H9 (cell line): ENCODE results near the gene PMEPA1. TPM values are rescaled to one million over a fixed set of nuclear protein-coding genes. Genes with fewer than 3 reads are reported as not detected.

Experiments
- DNase-seq: peaks from one replicate; pipeline ENCODE4 v3.0.0-alpha.2; 2017
- H2AFZ ChIP-seq: one replicate; pipeline ENCODE4 v1.6.1; 2013; ENCODE audit warnings: mild to moderate bottlenecking, low read length, control low read depth, moderate library complexity
- H2AK5ac ChIP-seq: 2 replicates; pipeline ENCODE4 v1.6.1; 2013; ENCODE audit warnings: low read length, control low read depth, mixed read lengths; ENCODE audit not compliant: insufficient read length
- H2BK120ac ChIP-seq: one replicate; pipeline ENCODE4 v1.6.1; 2013; ENCODE audit warnings: low read depth, mild to moderate bottlenecking, low read length, control low read depth, inconsistent platforms; ENCODE audit not compliant: poor library complexity, severe bottlenecking
- H2BK12ac ChIP-seq: 2 replicates; pipeline ENCODE4 v1.6.1; 2013; ENCODE audit warnings: low read length, control low read depth, mixed read lengths, low read depth; ENCODE audit not compliant: insufficient read length
- H2BK15ac ChIP-seq: 2 replicates; pipeline ENCODE4 v1.6.1; 2013; ENCODE audit warnings: low read depth, low read length, control low read depth
- H2BK20ac ChIP-seq: one replicate; pipeline ENCODE4 v1.6.1; 2013; ENCODE audit warnings: low read depth, mild to moderate bottlenecking, low read length, control low read depth, inconsistent platforms; ENCODE audit not compliant: poor library complexity, severe bottlenecking
- H2BK5ac ChIP-seq: 2 replicates; pipeline ENCODE4 v1.6.1; 2013; ENCODE audit warnings: low read length, control low read depth, mixed read lengths; ENCODE audit not compliant: insufficient read length
- H3K14ac ChIP-seq: 2 replicates; pipeline ENCODE4 v1.6.1; 2013; ENCODE audit warnings: low read length, control low read depth; ENCODE audit not compliant: insufficient read depth
- H3K18ac ChIP-seq: 2 replicates; pipeline ENCODE4 v1.6.1; 2013; ENCODE audit warnings: low read depth, mild to moderate bottlenecking, mixed read lengths, low read length, control low read depth; ENCODE audit not compliant: insufficient read length
- H3K23ac ChIP-seq: 2 replicates; pipeline ENCODE4 v1.6.1; 2013; ENCODE audit warnings: low read length, control low read depth, mixed read lengths, low read depth; ENCODE audit not compliant: insufficient read length
- H3K23me2 ChIP-seq: 2 replicates; pipeline ENCODE4 v1.6.1; 2013; ENCODE audit warnings: low read depth, mild to moderate bottlenecking, mixed read lengths, low read length, control low read depth; ENCODE audit not compliant: insufficient read length, poor library complexity, severe bottlenecking
- H3K27ac ChIP-seq: 2 replicates; pipeline ENCODE4 v1.5.1; 2013; ENCODE audit warnings: low read length, control low read depth, mixed read lengths, low read depth; ENCODE audit not compliant: insufficient read length
- H3K27me3 ChIP-seq: 2 replicates; pipeline ENCODE4 v1.6.1; 2013; ENCODE audit warnings: low read length, control low read depth, inconsistent platforms; ENCODE audit not compliant: insufficient read depth
- H3K4ac ChIP-seq: 2 replicates; pipeline ENCODE4 v1.6.1; 2013; ENCODE audit warnings: low read depth, mild to moderate bottlenecking, control low read depth, inconsistent platforms, low read length, moderate library complexity
- H3K4me1 ChIP-seq: 2 replicates; pipeline ENCODE4 v1.6.1; 2013; ENCODE audit warnings: low read length, control low read depth, inconsistent platforms; ENCODE audit not compliant: insufficient read depth
- H3K4me2 ChIP-seq: 2 replicates; pipeline ENCODE4 v1.6.1; 2013; ENCODE audit warnings: low read length, control low read depth, mixed read lengths; ENCODE audit not compliant: insufficient read length, insufficient read depth
- H3K56ac ChIP-seq: 2 replicates; pipeline ENCODE4 v1.6.1; 2013; ENCODE audit warnings: low read depth, mild to moderate bottlenecking, mixed read lengths, low read length, control low read depth; ENCODE audit not compliant: insufficient read length
- H3K79me1 ChIP-seq: 2 replicates; pipeline ENCODE4 v1.6.1; 2013; ENCODE audit warnings: low read depth, mild to moderate bottlenecking, moderate library complexity, low read length, control low read depth, inconsistent platforms; ENCODE audit not compliant: insufficient read depth, poor library complexity, severe bottlenecking
- H3K79me2 ChIP-seq: 2 replicates; pipeline ENCODE4 v1.6.1; 2013; ENCODE audit warnings: low read length, control low read depth, inconsistent platforms; ENCODE audit not compliant: insufficient read depth
- H3K9ac ChIP-seq: 2 replicates; pipeline ENCODE4 v1.6.1; 2013; ENCODE audit warnings: low read length, control low read depth, mixed read lengths; ENCODE audit not compliant: insufficient read length; ENCODE audit errors: extremely low read depth
- H3K9me3 ChIP-seq: one replicate; pipeline ENCODE4 v1.6.1; 2013; ENCODE audit warnings: low read depth, low read length, inconsistent platforms; ENCODE audit not compliant: control insufficient read depth
- H3T11ph ChIP-seq: one replicate; pipeline ENCODE4 v1.6.1; 2013; ENCODE audit warnings: mild to moderate bottlenecking, low read length, control low read depth, inconsistent platforms
- H4K20me1 ChIP-seq: one replicate; pipeline ENCODE4 v1.6.1; 2013; ENCODE audit not compliant: control insufficient read depth, insufficient read length, insufficient read depth
- H4K5ac ChIP-seq: 2 replicates; pipeline ENCODE4 v1.6.1; 2013; ENCODE audit warnings: low read depth, mild to moderate bottlenecking, mixed read lengths, low read length, control low read depth; ENCODE audit not compliant: insufficient read length
- H4K8ac ChIP-seq: replicated peaks from 2 replicates; pipeline ENCODE4 v1.6.1; 2013; ENCODE audit warnings: low read length, control low read depth, mixed read lengths, low read depth; ENCODE audit not compliant: insufficient read length
- H4K91ac ChIP-seq: 2 replicates; pipeline ENCODE4 v1.6.1; 2013; ENCODE audit warnings: low read depth, mild to moderate bottlenecking, moderate library complexity, mixed read lengths, low read length, control low read depth; ENCODE audit not compliant: insufficient read length
- H3K27ac Mint-ChIP-seq, 3 experiments: 2 replicates in 2 of 3; 3 replicates in 1 of 3; pipeline ENCODE4 v1.8.0; 2020 to 2021; ENCODE audit warnings: mixed read lengths in 3 of 3, mild to moderate bottlenecking in 1 of 3, moderate library complexity in 1 of 3
- H3K27me3 Mint-ChIP-seq: 2 replicates; pipeline ENCODE4 v1.8.0; 2021; ENCODE audit warnings: low read depth, mild to moderate bottlenecking, moderate library complexity, mixed read lengths
- H3K36me3 Mint-ChIP-seq, 3 experiments: 2 replicates in 2 of 3; 3 replicates in 1 of 3; pipeline ENCODE4 v1.8.0; 2020 to 2021; ENCODE audit warnings: low read depth in 3 of 3, mixed read lengths in 3 of 3; ENCODE audit not compliant: insufficient read depth in 1 of 3
- H3K4me1 Mint-ChIP-seq, 2 experiments: 2 replicates each; pipeline ENCODE4 v1.8.0; 2020; ENCODE audit warnings: mixed read lengths in 2 of 2
- H3K4me3 Mint-ChIP-seq, 2 experiments: 2 replicates in 1 of 2; 3 replicates in 1 of 2; pipeline ENCODE4 v1.8.0; 2020 to 2021; ENCODE audit warnings: mild to moderate bottlenecking in 2 of 2, mixed read lengths in 2 of 2, moderate library complexity in 1 of 2
- H3K9me3 Mint-ChIP-seq, 2 experiments: 2 replicates in 1 of 2; 3 replicates in 1 of 2; pipeline ENCODE4 v1.8.0; 2020; ENCODE audit warnings: mild to moderate bottlenecking in 2 of 2, mixed read lengths in 2 of 2, moderate library complexity in 1 of 2
- WGBS: extraction: QIAGEN DNeasy Blood & Tissue Kit; methylation state at CpG from one replicate; pipeline ENCODE4 v1.1.7; 2013; ENCODE audit warnings: missing lambda C conversion rate, low lambda C conversion rate, mixed read lengths; ENCODE audit not compliant: insufficient read length; ENCODE audit errors: extremely low coverage; 5-methylcytosine and 5-hydroxymethylcytosine counted together
- total RNA-seq: library from RNA; stranded (reverse); gene quantifications from 2 replicates; pipeline ENCODE4 v1.2.1, GENCODE V29; 2021
- TF ChIP-seq, protein P1 (sequence below): fragments of 200-600 bp; sonication (generic); conservative IDR thresholded peaks from 3 replicates; pipeline ENCODE4 v1.8.0; 2021; ENCODE audit warnings: antibody characterized with exemption, mild to moderate bottlenecking

The PMEPA1 gene
- total RNA-seq, 1 experiment from 2014 or later, result 34.6 TPM

DNA sequence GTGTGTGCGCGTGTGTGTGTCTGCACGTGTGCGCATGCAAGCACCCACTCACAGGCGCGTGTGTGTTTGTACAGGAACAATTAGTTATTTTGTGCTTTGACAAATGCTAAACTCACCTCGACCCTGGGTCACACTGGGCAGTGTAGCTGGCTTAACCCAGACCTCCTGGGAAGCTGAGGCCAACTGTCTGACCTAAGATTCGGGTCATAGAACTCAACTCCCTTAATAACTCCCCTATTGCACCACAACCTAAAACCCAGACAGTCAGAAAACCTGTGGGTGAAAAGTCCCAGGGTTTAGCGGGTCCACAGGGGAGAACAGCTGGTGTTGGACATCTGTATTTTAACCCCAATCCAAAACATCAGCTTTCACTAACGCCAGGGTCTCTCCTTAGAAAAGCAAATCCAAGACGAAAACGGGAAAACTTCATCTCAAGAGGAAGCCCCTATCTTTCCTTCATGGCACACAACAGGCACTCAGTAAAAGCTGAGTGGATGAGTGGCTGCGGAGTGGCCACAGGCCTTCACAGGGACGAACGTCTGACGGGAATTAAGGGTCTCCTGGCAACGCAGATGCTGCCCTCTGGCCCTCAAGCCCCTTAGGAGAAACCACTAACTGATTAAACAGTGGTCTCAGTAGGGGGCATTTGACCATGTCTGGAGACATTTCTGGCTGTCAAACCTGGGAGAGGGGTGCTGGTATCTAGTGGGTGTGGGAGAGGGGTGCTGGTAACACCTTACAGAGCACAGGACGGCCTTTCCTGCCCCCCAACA is 4.5 kb downstream of the PMEPA1 start:
- no peak overlapping the region for H2AK5ac ChIP-seq
- H4K8ac ChIP-seq, result no peak overlapping the region
- no peak overlapping the region for H3K18ac ChIP-seq
- no peaks in the 10 kb centered on the region for H3K9me3 ChIP-seq
- Mint-ChIP-seq H3K27me3 (peaks cover 8% of the 10 kb centered on the region), H3K4me3 (no peak overlapping the region), H3K36me3 (peaks cover 0 to 20% (median 5%) of the 10 kb centered on the region in 3 experiments; a peak in 3 of 7 replicates), H3K9me3 (peaks cover 0 to 4% of the 10 kb centered on the region in 2 experiments; a peak in 2 of 5 replicates), H3K27ac (no peak overlapping the region), H3K4me1 (peaks cover 37 to 60% of the 10 kb centered on the region in 2 experiments)
- H4K20me1 ChIP-seq, result no peaks in the 10 kb centered on the region
- H4K91ac ChIP-seq, result no peak overlapping the region
- DNase-seq, result no peak
- H3K27ac ChIP-seq, result no peak overlapping the region
- H3K23ac ChIP-seq, result no peak overlapping the region
- H3K27me3 ChIP-seq, result no peaks in the 10 kb centered on the region
- H3K4me2 ChIP-seq, result no peak overlapping the region
- H3K79me2 ChIP-seq, result peaks cover 75% of the 10 kb centered on the region
- TF ChIP-seq, protein P1, sequence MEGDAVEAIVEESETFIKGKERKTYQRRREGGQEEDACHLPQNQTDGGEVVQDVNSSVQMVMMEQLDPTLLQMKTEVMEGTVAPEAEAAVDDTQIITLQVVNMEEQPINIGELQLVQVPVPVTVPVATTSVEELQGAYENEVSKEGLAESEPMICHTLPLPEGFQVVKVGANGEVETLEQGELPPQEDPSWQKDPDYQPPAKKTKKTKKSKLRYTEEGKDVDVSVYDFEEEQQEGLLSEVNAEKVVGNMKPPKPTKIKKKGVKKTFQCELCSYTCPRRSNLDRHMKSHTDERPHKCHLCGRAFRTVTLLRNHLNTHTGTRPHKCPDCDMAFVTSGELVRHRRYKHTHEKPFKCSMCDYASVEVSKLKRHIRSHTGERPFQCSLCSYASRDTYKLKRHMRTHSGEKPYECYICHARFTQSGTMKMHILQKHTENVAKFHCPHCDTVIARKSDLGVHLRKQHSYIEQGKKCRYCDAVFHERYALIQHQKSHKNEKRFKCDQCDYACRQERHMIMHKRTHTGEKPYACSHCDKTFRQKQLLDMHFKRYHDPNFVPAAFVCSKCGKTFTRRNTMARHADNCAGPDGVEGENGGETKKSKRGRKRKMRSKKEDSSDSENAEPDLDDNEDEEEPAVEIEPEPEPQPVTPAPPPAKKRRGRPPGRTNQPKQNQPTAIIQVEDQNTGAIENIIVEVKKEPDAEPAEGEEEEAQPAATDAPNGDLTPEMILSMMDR, result no peak
- no peak overlapping the region for H3T11ph ChIP-seq
- WGBS, result no CpG with 5 or more reads among the region's 18 CpGs
- peaks cover 3% of the 10 kb centered on the region for H3K79me1 ChIP-seq
- no peaks in the 10 kb centered on the region for H3K4me1 ChIP-seq
- no peak overlapping the region for H2BK12ac ChIP-seq
- no peak overlapping the region for H3K56ac ChIP-seq
- H3K4ac ChIP-seq, result no peak overlapping the region
- H3K23me2 ChIP-seq, result peaks cover 8% of the 10 kb centered on the region
- no peak overlapping the region for H2BK120ac ChIP-seq
- no peak overlapping the region for H2BK20ac ChIP-seq
- H2BK5ac ChIP-seq, result no peak overlapping the region
- H3K9ac ChIP-seq, result no peak overlapping the region
- no peak overlapping the region for H3K14ac ChIP-seq
- H2AFZ ChIP-seq, result no peak overlapping the region
- no peak overlapping the region for H4K5ac ChIP-seq
- H2BK15ac ChIP-seq, result no peak overlapping the region
